K562 (cell line): ENCODE results near the gene MMP1. TPM values are rescaled to one million over a fixed set of nuclear protein-coding genes. Genes with fewer than 3 reads are reported as not detected.

Source experiments
- ATAC-seq: fragments of 200-7000 bp; cut with Tn5 transposase; 3 replicates; pipeline ENCODE4 v1.9.1; 2020; ENCODE audit warnings: moderate library complexity
- BruUV-seq: library from RNA; stranded (reverse); fragments of 400-500 nt; replicated peaks from 2 replicates; lab custom pipeline; 2021; lab: Mats Ljungman, UMichigan
- CTCF ChIA-PET: fragments of 300-600 bp; formaldehyde crosslinking; extraction: SDS; loops from one replicate; lab custom pipeline; 2021; ENCODE audit warnings: low intra/inter-chr PET ratio; lab: Yijun Ruan, JAX
- POLR2A ChIA-PET: fragments of 300-600, 350-650 bp; sonication (Branson Sonifier 250); formaldehyde crosslinking; extraction: SDS; loops from one replicate; lab custom pipeline; 2021; ENCODE audit warnings: antibody characterized with exemption, inconsistent platforms; lab: Yijun Ruan, JAX
- DNase-seq, 4 experiments: peaks; one replicate each; pipeline versions ENCODE4 v3.0.0 to v3.0.0-alpha.2; 2011 to 2018; ENCODE audit warnings: low spot score in 3 of 4, mixed read lengths in 3 of 4; ENCODE audit errors: extremely low read depth in 1 of 4
- FAIRE-seq: peaks from 2 replicates; lab custom pipeline; 2011; peaks lifted over from hg19 to GRCh38; lab: Jason Lieb, UNC
- H2AFZ ChIP-seq: 2 replicates; pipeline ENCODE4 v1.6.0; 2011; ENCODE audit warnings: low read depth, low read length, control low read depth, inconsistent platforms
- H3K27ac ChIP-seq: fragments of 200-600 bp; 3 replicates; pipeline ENCODE4 v1.8.0; 2011; ENCODE audit warnings: low read depth, mild to moderate bottlenecking, control low read depth, inconsistent platforms, low read length, moderate library complexity, mixed read lengths; ENCODE audit errors: extremely low read depth
- H3K27me3 ChIP-seq, 2 experiments: fragments of 300-600 bp in 1 of 2; 2 replicates in 1 of 2; 3 replicates in 1 of 2; pipeline versions ENCODE4 v1.6.0 to v1.8.0; 2011; ENCODE audit warnings: inconsistent platforms in 2 of 2, low read length in 2 of 2, mild to moderate bottlenecking in 1 of 2, mixed read lengths in 1 of 2, moderate library complexity in 1 of 2; ENCODE audit not compliant: control insufficient read depth in 2 of 2, insufficient read depth in 2 of 2
- H3K36me3 ChIP-seq: fragments of 300-600 bp; 3 replicates; pipeline ENCODE4 v1.8.0; 2011; ENCODE audit warnings: mild to moderate bottlenecking, low read length, inconsistent platforms; ENCODE audit not compliant: control insufficient read depth, insufficient read depth
- H3K4me1 ChIP-seq, 2 experiments: fragments of 200-600 bp in 1 of 2; replicated peaks in 1 of 2; 2 replicates in 1 of 2; 3 replicates in 1 of 2; pipeline versions ENCODE4 v1.5.1 to v1.8.0; 2011; ENCODE audit warnings: inconsistent platforms in 2 of 2, low read length in 2 of 2, mild to moderate bottlenecking in 1 of 2, mixed read lengths in 1 of 2, moderate library complexity in 1 of 2; ENCODE audit not compliant: control insufficient read depth in 2 of 2, insufficient read depth in 2 of 2
- H3K4me2 ChIP-seq: 2 replicates; pipeline ENCODE4 v1.6.1; 2011; ENCODE audit warnings: low read length, control low read depth, inconsistent platforms, mixed read lengths; ENCODE audit not compliant: insufficient read depth
- H3K4me3 ChIP-seq: fragments of 200-600 bp; sonication (generic), shearing (Covaris generic); 2 replicates; pipeline ENCODE4 v1.5.1; 2016; ENCODE audit warnings: control low read depth, inconsistent platforms
- H3K79me2 ChIP-seq: fragments of 200-600 bp; 3 replicates; pipeline ENCODE4 v1.8.0; 2011; ENCODE audit warnings: low read length, inconsistent platforms; ENCODE audit not compliant: control insufficient read depth, insufficient read depth
- H3K9ac ChIP-seq, 2 experiments: 2 replicates each; pipeline versions ENCODE4 v1.6.0 to v1.6.1; 2011; ENCODE audit warnings: low read depth in 2 of 2, low read length in 2 of 2, control low read depth in 1 of 2, inconsistent platforms in 1 of 2, mild to moderate bottlenecking in 1 of 2, mixed read lengths in 1 of 2; ENCODE audit not compliant: insufficient read depth in 1 of 2
- H3K9me1 ChIP-seq: one replicate; pipeline ENCODE4 v1.6.0; 2011; ENCODE audit warnings: inconsistent platforms, mild to moderate bottlenecking, low read length, moderate library complexity; ENCODE audit not compliant: control insufficient read depth, insufficient read depth
- H3K9me3 ChIP-seq: replicated peaks from 2 replicates; pipeline ENCODE4 v1.5.1; 2011; ENCODE audit warnings: low read depth, low read length, inconsistent platforms; ENCODE audit not compliant: control insufficient read depth, insufficient read depth
- H4K20me1 ChIP-seq: replicated peaks from 2 replicates; pipeline ENCODE4 v1.6.1; 2011; ENCODE audit warnings: low read length, inconsistent platforms, mixed read lengths; ENCODE audit not compliant: control insufficient read depth, insufficient read depth
- BMI1 ChIP-seq: fragments of 150-350 bp; IDR thresholded peaks from 2 replicates; pipeline ENCODE4 v1.6.1; 2014; ENCODE audit warnings: low read length
- CBX2 ChIP-seq: fragments of 200-600 bp; sonication (generic); IDR thresholded peaks from one replicate; pipeline ENCODE4 v1.6.1; 2012; ENCODE audit warnings: mild to moderate bottlenecking, low read length, inconsistent platforms; ENCODE audit not compliant: insufficient read depth, poor library complexity, severe bottlenecking
- CHD2 ChIP-seq: IDR thresholded peaks from 2 replicates; pipeline ENCODE4 v1.6.1; 2011; ENCODE audit warnings: low read depth, low read length
- CREB1 ChIP-seq, 2 experiments: sonication (generic) in 1 of 2; formaldehyde crosslinking in 1 of 2; IDR thresholded peaks; 2 replicates each; pipeline versions ENCODE4 v1.6.1 to v1.8.0; 2012 to 2022; ENCODE audit warnings: inconsistent platforms in 1 of 2, mild to moderate bottlenecking in 1 of 2, missing genetic modification reagents in 1 of 2, moderate library complexity in 1 of 2
- E4F1 ChIP-seq: fragments of 250-450 bp; sonication (Bioruptor Pico); IDR thresholded peaks from 2 replicates; pipeline ENCODE4 v1.5.0; 2021; ENCODE audit warnings: mild to moderate bottlenecking, borderline replicate concordance
- HNRNPLL ChIP-seq: fragments of 200-400 bp; formaldehyde crosslinking; IDR thresholded peaks from 2 replicates; pipeline ENCODE4 v1.6.1; 2017; ENCODE audit warnings: low read length, low read depth, mild to moderate bottlenecking; ENCODE audit not compliant: poor library complexity, severe bottlenecking
- LCOR ChIP-seq: sonication (generic); formaldehyde crosslinking; IDR thresholded peaks from 2 replicates; pipeline ENCODE4 v1.8.0; 2022; ENCODE audit warnings: mild to moderate bottlenecking, missing genetic modification reagents
- MED1 ChIP-seq: sonication (generic); formaldehyde crosslinking; IDR thresholded peaks from 2 replicates; pipeline ENCODE4 v1.8.1; 2023; ENCODE audit warnings: missing genetic modification reagents, borderline replicate concordance
- MTA2 ChIP-seq: fragments of 450-650 bp; IDR thresholded peaks from 2 replicates; pipeline ENCODE4 v1.6.1; 2016; ENCODE audit warnings: low read depth
- MXD1 ChIP-seq: fragments of 250-450 bp; sonication (Bioruptor Pico); IDR thresholded peaks from 2 replicates; pipeline ENCODE4 v1.8.0; 2021; ENCODE audit warnings: borderline replicate concordance, mild to moderate bottlenecking, moderate library complexity; ENCODE audit not compliant: poor library complexity, severe bottlenecking
- NCOA6 ChIP-seq: fragments of 450-650 bp; IDR thresholded peaks from 2 replicates; pipeline ENCODE4 v1.6.1; 2017; ENCODE audit warnings: mild to moderate bottlenecking
- NCOR1 ChIP-seq: fragments of 450-650 bp; IDR thresholded peaks from 2 replicates; pipeline ENCODE4 v1.6.1; 2016; ENCODE audit warnings: mild to moderate bottlenecking, moderate library complexity
- SAFB ChIP-seq: fragments of 200-400 bp; formaldehyde crosslinking; IDR thresholded peaks from 2 replicates; pipeline ENCODE4 v1.6.1; 2017; ENCODE audit warnings: low read depth, low read length, borderline replicate concordance
- STAG1 ChIP-seq: sonication (generic); formaldehyde crosslinking; IDR thresholded peaks from 2 replicates; pipeline ENCODE4 v1.5.0; 2020; ENCODE audit warnings: missing genetic modification reagents, borderline replicate concordance
- THRA ChIP-seq: fragments of 450-650 bp; IDR thresholded peaks from 2 replicates; pipeline ENCODE4 v1.6.1; 2017; ENCODE audit warnings: mild to moderate bottlenecking, moderate library complexity
- WGBS: fragments of 100-300 bp; shearing (Covaris generic); methylation state at CpG from one replicate; pipeline ENCODE4 v1.1.6; 2016; ENCODE audit warnings: low coverage, mixed read lengths; ENCODE audit not compliant: insufficient coverage; ENCODE audit errors: missing lambda C conversion rate; 5-methylcytosine and 5-hydroxymethylcytosine counted together
- in situ Hi-C: fragments of 300-500 bp; cut with MboI; formaldehyde crosslinking; loops from 4 replicates; pipeline ENCODE4 v1.15.0; 2018; ENCODE audit warnings: inconsistent platforms, mixed read lengths
- intact Hi-C: fragments of 100-400 bp; cut with micrococcal nuclease; formaldehyde crosslinking; loops from 2 replicates; pipeline ENCODE4 v1.14.2; 2022
- polyA plus RNA-seq, 8 experiments: library from polyadenylated mRNA; depleted of rRNA in 4 of 8; stranded (reverse) in 5 of 8; unstranded in 3 of 8; fragments of >200 nt; fragmentation: Nextera tagmentation in 2 of 8; fragmentation: Illumina TruSeq in 1 of 8; extraction: Ambion mirVana in 2 of 8; extraction: Trizol in 1 of 8; gene quantifications; 2 replicates each; pipeline versions ENCODE4 v1.2.1 to v1.2.3, GENCODE V29; 2011 to 2014; ENCODE audit warnings: inconsistent platforms in 1 of 8, missing spikeins in 1 of 8
- total RNA-seq, 7 experiments: library from RNA; depleted of rRNA in 6 of 7; stranded (reverse); fragments of >200 nt in 6 of 7; fragmentation: Illumina TruSeq in 2 of 7; extraction: Trizol in 2 of 7; gene quantifications; 2 replicates each; pipeline versions ENCODE4 v1.2.1 to v1.2.3, GENCODE V29; 2011 to 2021; ENCODE audit warnings: low replicate concordance in 1 of 7

The MMP1 gene
- total and polyA plus RNA-seq, 9 of the 15 experiments (the other 6 are each of a cell fraction or from before 2014, with no cell fraction given), result 0.06 to 0.33 (median 0.15) TPM; not detected in 2

- Histone ChIP-seq H2AFZ (no peak overlapping the region), H3K27ac (no peak overlapping the region), H3K9me3 (no peaks in the 10 kb centered on the region), H3K27me3 (no peaks in the 10 kb centered on the region), H3K79me2 (no peaks in the 10 kb centered on the region), H3K4me1 (no peaks in the 10 kb centered on the region), H3K4me2 (no peak overlapping the region), H3K36me3 (no peaks in the 10 kb centered on the region), H4K20me1 (no peaks in the 10 kb centered on the region), H3K9me1 (no peaks in the 10 kb centered on the region), H3K9ac (no peak overlapping the region), H3K4me3 (no peak overlapping the region)
- intact Hi-C loops (loop anchor here (10.0 kb wide), 1 partner anchor 201 kb away; no protein-coding TSS in a partner anchor), in situ Hi-C loops (no loop called here)
- FAIRE-seq (no peak), ATAC-seq (no peak), DNase-seq (no peak)
- POLR2A ChIA-PET, result no interaction called here
- TF ChIP-seq NCOR1 (no peak), E4F1 (CRISPR knock-in tag) (no peak), MXD1 (CRISPR knock-in tag) (no peak), BMI1 (no peak), NCOA6 (no peak), STAG1 (no peak), SAFB (no peak), LCOR (CRISPR knock-in tag) (no peak), CBX2 (no peak), THRA (no peak), HNRNPLL (no peak), MED1 (CRISPR knock-in tag) (no peak), MTA2 (no peak), CREB1 (IDR thresholded peaks at IDR 0.05) (no peak), CREB1 (CRISPR knock-in tag; IDR thresholded peaks at IDR 0.05) (no peak), CHD2 (no peak)
- CTCF ChIA-PET, result no interaction called here
- WGBS, result 0% methylated on average over 2 of the region's 2 CpGs
- no TSS peak for BruUV-seq
These were observed 35.8 kb upstream of the MMP1 start for GRCh38 chr11:102833731-102834130.
